SK-N-SH treated with all-trans-retinoic acid at 6 μM for 48 hours (cell line): ENCODE data around the gene REXO1.

Experiments
- ARNTL ChIP-seq: fragments of 450-650 bp; formaldehyde crosslinking; IDR thresholded peaks from 2 replicates; pipeline ENCODE4 v1.5.0; 2020; ENCODE audit warnings: low read depth, mild to moderate bottlenecking, moderate library complexity, borderline replicate concordance
- PATZ1 ChIP-seq: fragments of 250-450 bp; sonication (Bioruptor Pico); IDR thresholded peaks from 2 replicates; pipeline ENCODE4 v1.8.0; 2020; ENCODE audit warnings: mild to moderate bottlenecking, moderate library complexity, borderline replicate concordance
- TOX ChIP-seq: fragments of 250-450 bp; sonication (Bioruptor Pico); IDR thresholded peaks from 2 replicates; pipeline ENCODE4 v1.8.0; 2021; ENCODE audit warnings: mild to moderate bottlenecking, moderate library complexity, borderline replicate concordance
- ZNF565 ChIP-seq: fragments of 450-650 bp; formaldehyde crosslinking; conservative IDR thresholded peaks from 2 replicates; pipeline ENCODE4 v1.5.0; 2020; ENCODE audit warnings: low read depth, mild to moderate bottlenecking, moderate library complexity
- TF ChIP-seq, protein P1 (sequence below): fragments of 250-450 bp; sonication (Bioruptor Pico); IDR thresholded peaks from 2 replicates; pipeline ENCODE4 v1.8.0; 2021; ENCODE audit warnings: low read depth, mild to moderate bottlenecking, moderate library complexity, borderline replicate concordance

- TF ChIP-seq, protein P1, sequence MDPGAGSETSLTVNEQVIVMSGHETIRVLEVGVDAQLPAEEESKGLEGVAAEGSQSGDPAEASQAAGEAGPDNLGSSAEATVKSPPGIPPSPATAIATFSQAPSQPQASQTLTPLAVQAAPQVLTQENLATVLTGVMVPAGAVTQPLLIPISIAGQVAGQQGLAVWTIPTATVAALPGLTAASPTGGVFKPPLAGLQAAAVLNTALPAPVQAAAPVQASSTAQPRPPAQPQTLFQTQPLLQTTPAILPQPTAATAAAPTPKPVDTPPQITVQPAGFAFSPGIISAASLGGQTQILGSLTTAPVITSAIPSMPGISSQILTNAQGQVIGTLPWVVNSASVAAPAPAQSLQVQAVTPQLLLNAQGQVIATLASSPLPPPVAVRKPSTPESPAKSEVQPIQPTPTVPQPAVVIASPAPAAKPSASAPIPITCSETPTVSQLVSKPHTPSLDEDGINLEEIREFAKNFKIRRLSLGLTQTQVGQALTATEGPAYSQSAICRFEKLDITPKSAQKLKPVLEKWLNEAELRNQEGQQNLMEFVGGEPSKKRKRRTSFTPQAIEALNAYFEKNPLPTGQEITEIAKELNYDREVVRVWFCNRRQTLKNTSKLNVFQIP (CRISPR knock-in tag), result no peak
- no peak for TF ChIP-seq ARNTL (CRISPR knock-in tag)
- no peak for TF ChIP-seq PATZ1 (CRISPR knock-in tag)
- no peak for TF ChIP-seq TOX
- no peak for TF ChIP-seq ZNF565
Observed at GRCh38 chr19:1882786-1883692, 34.8 kb upstream of the REXO1 start.
